HG02610 (cell line): ENCODE results near the gene RPS17.

Experiments used
- ATAC-seq: cut with Tn5 transposase; IDR thresholded peaks from one replicate; pipeline ENCODE4 v1.9.1; 2021; ENCODE audit warnings: mild to moderate bottlenecking, moderate library complexity; ENCODE audit not compliant: unreplicated experiment

RPS17 gene

DNA sequence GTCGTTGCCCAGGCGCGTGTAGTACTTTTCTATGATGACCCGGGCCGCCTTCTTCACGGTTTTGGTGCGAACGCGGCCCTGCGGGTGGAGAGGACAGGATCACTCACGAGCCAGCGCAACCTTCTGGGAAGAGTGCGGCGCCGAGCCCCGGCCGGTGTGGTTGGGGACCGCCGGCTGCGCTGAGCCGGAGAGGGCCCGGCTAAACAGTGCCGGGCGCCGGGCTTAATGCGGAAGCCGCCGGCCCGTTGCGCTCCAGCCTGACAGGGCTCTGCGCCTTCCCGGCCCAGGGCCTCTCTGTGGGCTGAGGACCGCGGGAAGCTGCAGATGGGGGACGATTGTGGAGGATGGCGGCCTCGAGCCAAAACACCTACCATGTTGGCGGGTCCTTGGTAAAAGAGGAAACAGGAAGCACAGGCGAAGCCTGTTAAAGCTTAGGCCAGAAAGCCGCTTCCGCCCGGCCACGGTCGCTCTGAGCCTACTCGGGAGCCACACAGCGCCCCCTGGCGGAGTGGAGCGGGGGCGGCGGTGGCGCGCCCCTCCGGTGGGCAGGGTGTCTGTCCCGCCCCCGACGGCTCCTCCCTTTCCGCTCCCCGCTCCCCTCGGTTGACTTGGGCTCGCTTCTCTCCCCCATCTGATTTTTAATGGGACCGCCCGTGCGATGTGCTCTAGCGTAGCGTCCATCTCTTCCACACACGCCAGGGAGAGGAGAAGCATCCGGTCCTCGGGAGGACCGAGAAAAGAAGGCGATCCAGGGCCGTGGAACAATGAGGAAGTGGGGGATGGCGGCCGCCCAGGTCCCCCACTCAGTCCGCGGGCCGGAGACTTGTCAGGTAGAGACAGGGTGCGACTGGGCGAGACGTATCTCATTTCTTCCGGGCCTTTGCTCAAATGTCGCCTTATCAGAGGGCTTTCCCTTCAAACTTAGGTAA lies at the start of gene RPS17:
Gene RPS17, minus strand, starts transcription at position 403 of the 929 bp plus-strand sequence. Its CDS starts 29 bp downstream, at position 374.
- peak; percentile 86 for ATAC-seq

GRCh38 chr15:82587805-82588204 lies 47.5 kb upstream of the RPS17 start:
- no peak for ATAC-seq

- ATAC-seq, result no peak
These were observed 44.8 kb upstream of the RPS17 start for GRCh38 chr15:82585072-82585471.

DNA sequence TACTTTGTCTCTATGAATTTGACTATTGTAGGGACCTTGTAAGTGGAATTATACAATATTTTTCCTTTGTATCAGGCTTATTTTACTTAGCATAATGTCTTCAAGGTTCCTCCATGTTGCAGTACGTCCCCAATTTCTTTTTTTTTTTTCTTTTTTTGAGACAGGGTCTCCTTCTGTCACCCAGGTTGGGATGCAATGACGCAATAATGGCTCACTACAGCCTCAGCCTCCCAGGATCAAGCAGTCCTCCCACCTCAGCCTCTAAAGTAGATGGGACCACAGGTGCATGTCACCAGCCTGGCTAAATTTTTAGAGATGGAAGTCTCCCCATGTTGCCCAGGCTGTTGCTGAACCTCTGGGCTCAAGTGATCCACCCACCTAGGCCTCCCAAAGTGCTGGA lies 40.5 kb upstream of the RPS17 start:
- ATAC-seq, result no peak

- no peak for ATAC-seq
These were observed 35.1 kb upstream of the RPS17 start for GRCh38 chr15:82575335-82575734.

DNA sequence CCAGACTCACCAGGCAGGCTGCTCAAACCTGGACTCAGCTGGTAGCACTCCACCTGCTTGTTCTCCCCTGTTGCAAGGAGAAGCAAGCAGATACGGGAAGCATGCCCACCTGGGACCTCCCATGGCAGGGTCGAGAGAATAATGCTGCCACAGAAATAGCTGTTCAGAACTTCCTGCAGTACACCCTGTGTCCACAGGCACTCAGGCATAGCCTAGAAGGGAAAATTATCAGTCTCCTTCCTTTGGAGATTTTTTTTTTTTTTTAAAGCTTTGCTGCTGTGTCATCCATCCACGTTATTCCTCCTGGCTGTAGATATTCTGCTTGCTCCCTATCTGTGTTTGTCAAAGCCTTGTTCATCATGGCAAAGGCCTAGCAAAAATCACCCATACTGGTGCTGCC lies 32.7 kb upstream of the RPS17 start:
- no peak for ATAC-seq

DNA sequence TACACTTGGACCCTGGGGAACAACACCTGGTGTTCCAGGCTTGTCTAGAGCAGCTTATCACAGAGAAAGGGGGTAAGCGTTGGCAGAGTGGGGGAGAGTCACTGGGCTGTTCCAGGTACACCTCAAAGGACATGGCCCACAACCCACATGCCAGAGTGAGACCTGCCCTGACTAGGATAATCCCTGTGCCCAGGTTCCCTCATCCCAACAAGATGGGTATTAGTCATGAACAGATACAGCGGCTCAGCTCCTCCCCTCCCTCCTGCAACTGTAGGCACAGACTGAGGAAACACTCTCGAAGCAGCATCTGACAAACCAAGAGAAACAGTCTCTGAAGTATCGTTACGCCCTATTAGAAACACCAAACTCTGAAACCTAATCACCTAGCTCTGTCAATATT lies 32.1 kb upstream of the RPS17 start:
- no peak for ATAC-seq

- no peak for ATAC-seq
These were observed 31.5 kb upstream of the RPS17 start for GRCh38 chr15:82571722-82572222.

- ATAC-seq, result no peak
These were observed 30.7 kb upstream of the RPS17 start for GRCh38 chr15:82570721-82571508.

GRCh38 chr15:82569834-82570233 lies 29.6 kb upstream of the RPS17 start:
- no peak for ATAC-seq

DNA sequence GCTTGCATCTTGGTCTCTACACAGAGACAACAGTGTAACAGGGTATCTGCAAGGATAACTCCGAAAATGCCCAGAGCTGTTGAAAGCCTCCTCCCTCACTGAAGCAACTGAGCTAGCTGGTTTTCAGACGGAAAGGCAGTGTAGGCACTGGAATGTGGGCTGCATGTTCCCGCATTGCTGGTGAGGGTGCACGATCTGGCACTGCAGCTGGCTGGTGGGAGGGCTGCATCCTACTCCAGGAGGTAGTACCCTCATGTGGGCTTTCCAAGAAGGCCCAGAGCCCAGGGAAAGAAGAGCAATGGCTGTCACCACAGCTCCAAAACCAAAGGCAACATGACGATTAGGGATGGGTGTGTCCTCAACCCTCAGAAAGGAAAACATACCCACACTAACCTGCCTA lies 28.7 kb upstream of the RPS17 start:
- no peak for ATAC-seq

DNA sequence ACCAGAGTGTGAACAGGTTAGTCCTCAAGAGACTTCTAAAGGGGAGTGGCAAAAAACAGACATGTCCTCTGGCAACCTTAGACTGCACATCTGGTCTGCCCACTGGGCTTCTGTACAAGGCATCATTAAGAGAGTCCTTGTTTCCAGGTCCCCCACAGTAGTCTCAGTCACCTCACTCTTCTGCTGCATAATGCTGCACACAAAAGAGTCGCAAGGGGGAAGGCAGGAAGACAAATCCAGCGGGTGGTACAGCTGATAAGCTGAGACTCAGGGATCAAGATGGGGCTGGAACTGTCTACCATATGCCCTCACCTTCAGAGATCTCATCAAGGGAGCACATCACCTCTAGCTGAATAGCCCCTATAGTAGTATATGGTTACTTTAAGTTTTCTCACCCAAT lies 27.4 kb upstream of the RPS17 start:
- ATAC-seq, result no peak

GRCh38 chr15:82566690-82567089 lies 26.4 kb upstream of the RPS17 start:
- no peak for ATAC-seq

GRCh38 chr15:82558502-82558901 lies 18.2 kb upstream of the RPS17 start:
- ATAC-seq, result no peak

GRCh38 chr15:82556315-82557035 lies 16.2 kb upstream of the RPS17 start:
- ATAC-seq, result no peak

- ATAC-seq, result no peak
These were observed 14.6 kb upstream of the RPS17 start for GRCh38 chr15:82554849-82555248.

DNA sequence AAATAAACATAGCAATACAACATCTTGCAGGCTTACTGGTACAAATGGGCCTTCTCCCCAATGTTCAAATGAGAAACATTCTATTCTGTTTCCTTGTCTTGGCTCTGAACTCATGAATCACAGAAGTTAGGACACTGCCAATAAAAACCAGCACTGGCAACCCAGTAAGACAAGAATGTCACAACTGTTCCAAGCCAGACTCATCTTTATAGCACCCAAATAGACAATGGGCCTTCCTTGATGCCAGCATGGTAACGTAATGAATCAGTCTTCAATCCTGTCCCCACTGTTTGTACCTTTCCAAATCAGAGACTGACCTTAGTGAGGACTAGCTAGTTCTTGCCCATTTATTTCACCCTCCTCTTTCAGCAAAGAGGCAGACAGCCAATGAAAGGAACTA lies 14.1 kb upstream of the RPS17 start:
- ATAC-seq, result no peak

DNA sequence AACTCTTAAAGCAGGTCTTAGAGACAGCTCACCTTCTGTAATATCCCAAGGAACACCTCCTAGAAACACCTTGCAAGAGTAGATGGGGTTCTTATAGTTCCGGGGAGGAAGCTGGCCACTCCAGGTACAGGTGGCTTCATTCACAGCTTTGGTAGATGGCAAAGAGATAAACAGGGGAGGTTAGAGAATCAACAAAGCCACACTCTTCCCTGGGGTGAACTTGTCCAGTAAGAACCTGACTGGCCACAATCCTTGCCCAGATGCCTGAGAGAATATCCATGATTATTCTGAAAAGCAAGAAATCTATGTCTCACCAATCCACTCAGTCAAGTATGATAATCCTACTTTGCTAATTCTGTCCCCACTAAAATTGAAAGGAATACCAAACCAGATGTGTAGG lies 13.6 kb upstream of the RPS17 start:
- no peak for ATAC-seq

DNA sequence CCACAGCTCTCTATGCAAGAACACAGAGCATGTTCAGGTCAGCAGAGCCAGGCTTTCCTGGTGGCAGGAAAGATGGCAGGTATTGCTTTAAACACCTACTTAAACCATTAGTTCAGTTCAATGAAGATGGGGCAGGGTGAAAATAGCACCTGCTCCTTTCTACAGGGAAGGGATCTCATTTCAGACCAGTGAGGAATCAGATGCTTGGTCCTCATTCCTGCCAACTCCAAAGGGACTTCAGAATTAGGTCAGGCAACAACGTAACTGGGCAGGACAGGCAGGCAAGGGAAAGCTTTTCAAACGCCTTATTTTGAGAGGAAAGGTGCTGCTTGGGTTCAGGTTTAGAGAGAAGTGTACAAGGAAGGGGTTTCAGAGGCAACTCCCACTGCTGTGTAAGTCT lies 12.6 kb upstream of the RPS17 start:
- no peak for ATAC-seq

DNA sequence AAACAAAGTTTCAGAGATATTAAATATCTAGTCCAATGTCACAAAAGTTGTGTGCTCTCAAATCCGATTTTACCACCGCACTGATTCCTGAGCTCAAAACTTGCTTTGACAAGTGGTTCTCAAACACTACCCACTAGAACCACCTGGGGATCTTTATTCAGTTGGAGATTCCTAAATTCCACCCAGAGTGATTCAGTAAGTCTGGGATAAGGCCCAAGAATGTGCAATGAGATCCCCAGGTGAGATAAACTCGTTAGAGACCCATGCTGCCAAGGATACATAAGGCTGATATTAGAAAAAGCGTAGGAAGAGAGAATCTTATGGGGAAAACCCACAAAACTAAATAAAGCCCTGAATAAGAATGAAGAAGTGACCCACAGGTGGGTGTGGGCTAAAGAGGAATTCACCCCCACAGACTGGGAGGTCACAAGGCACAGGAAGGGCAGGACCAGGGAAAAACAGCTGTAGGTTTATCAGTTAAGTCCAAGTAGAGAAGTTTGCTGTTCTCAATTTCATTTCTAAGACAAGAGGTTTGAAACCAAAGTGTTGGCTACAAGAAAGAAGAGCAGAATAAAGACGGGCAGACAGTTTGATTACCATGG lies 11.5 kb upstream of the RPS17 start:
- ATAC-seq, result no peak

- no peak for ATAC-seq
These were observed 9.0 kb upstream of the RPS17 start for GRCh38 chr15:82549199-82549665.
